ENCODE measurements around the gene OR51M1. TPM values are rescaled to one million over a fixed set of nuclear protein-coding genes. Genes with fewer than 3 reads are reported as not detected.
"Not testable (repeated sequence)": the region's sequence is repeated elsewhere in the genome, so short reads cannot be mapped to it uniquely, and the experiment has no call there.

OR51M1 gene, protein sequence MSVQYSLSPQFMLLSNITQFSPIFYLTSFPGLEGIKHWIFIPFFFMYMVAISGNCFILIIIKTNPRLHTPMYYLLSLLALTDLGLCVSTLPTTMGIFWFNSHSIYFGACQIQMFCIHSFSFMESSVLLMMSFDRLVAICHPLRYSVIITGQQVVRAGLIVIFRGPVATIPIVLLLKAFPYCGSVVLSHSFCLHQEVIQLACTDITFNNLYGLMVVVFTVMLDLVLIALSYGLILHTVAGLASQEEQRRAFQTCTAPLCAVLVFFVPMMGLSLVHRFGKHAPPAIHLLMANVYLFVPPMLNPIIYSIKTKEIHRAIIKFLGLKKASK
- not detected for total RNA-seq

GRCh38 chr11:5383576-5383975 lies at the start of gene OR51M1:
Gene OR51M1 (plus strand): TSS chr11:5383812. CDS start chr11:5389399, 5,587 bp downstream.
- ATAC-seq (no peak), DNase-seq (no peak)
- Histone ChIP-seq H3K4me3 (no peak within 1 kb of the TSS), H3K27ac (no peak within 1 kb of the TSS), H3K27me3 (no peaks in the 10 kb centered on the region), H3K36me3 (replicated peaks in 1 of 2; ENCODE audit: insufficient read depth in 1 of 2, low read depth in 2 of 2) (no peaks in the 10 kb centered on the region), H3K9me3 (no peaks in the 10 kb centered on the region), H3K4me1 (no peaks in the 10 kb centered on the region)
- TF ChIP-seq POLR2A (IDR thresholded peaks at IDR 0.05) (no peak), CTCF (IDR thresholded peaks at IDR 0.05) (no peak)
- intact Hi-C loops (cut with DNase I): no loop called here
- 24 to 64% methylated on average over 1 of the region's 1 CpG for WGBS, 2 donors

DNA sequence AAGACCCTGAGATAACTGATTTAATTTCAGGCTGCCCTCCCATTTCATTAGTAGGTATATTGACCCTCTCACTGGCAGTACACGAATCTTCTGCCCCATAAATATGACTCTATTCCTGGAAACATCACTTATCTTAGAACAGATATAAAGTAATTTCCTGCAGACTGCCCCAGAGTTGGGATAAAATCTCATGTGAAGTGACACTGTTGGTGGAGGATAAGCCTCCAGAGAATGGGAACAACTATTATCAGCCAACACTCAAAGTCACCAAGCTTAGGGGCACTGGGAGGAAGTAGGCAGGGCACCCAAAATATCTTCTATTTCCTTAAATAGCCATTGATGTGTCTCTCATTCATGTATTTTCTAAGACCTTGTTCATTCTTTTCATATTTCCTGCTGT lies 48.4 kb upstream of the OR51M1 start:
- ATAC-seq: no peak
- Histone ChIP-seq H3K4me1 (no peaks in the 10 kb centered on the region), H3K27me3 (no peaks in the 10 kb centered on the region), H3K9me3 (no peaks in the 10 kb centered on the region), H3K4me3 (no peak overlapping the region), H3K36me3 (replicated peaks in 1 of 2; ENCODE audit: insufficient read depth in 1 of 2, low read depth in 2 of 2) (no peaks in the 10 kb centered on the region), H3K27ac (no peak overlapping the region)
- DNase-seq: no peak
- no peak for TF ChIP-seq POLR2A (IDR thresholded peaks at IDR 0.05)
- TF ChIP-seq CTCF (IDR thresholded peaks at IDR 0.05): no peak
- intact Hi-C loops (cut with DNase I): no loop called here
- 29 to 32% methylated on average over 1 of the region's 1 CpG for WGBS, 2 donors

DNA sequence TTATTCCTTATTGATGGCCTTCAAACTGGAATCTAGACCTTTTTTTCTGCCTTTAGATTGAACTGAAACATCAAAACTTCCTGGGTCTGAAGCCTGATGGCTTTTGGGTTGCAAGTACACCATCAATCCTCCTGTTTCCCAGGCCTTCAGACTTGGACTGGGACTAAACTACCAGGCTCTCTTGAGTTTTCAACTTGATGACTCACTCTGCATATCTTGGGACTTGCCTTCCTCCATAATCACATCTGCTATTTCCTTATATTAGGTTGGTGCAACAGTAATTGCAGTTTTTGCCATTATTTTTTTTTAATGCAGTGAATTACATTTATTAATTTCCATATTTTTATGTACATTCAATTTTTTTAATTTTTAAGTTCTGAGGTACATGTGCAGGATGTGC lies 47.3 kb upstream of the OR51M1 start:
- H3K36me3 ChIP-seq (replicated peaks in 1 of 2; ENCODE audit: insufficient read depth in 1 of 2, low read depth in 2 of 2): no peaks in the 10 kb centered on the region
- no peak overlapping the region for H3K27ac ChIP-seq
- no peaks in the 10 kb centered on the region for H3K27me3 ChIP-seq
- no peaks in the 10 kb centered on the region for H3K9me3 ChIP-seq
- ATAC-seq (no peak), DNase-seq (no peak)
- intact Hi-C loops (cut with DNase I): no loop called here
- TF ChIP-seq CTCF (IDR thresholded peaks at IDR 0.05): no peak
- TF ChIP-seq POLR2A (IDR thresholded peaks at IDR 0.05): no peak
- H3K4me3 ChIP-seq: no peak overlapping the region
- H3K4me1 ChIP-seq: no peaks in the 10 kb centered on the region

GRCh38 chr11:5337253-5337652 lies 46.4 kb upstream of the OR51M1 start:
- H3K27me3 ChIP-seq; ATAC-seq; DNase-seq; H3K36me3 ChIP-seq (replicated peaks in 1 of 2; ENCODE audit: insufficient read depth in 1 of 2, low read depth in 2 of 2); H3K9me3 ChIP-seq; H3K4me3 ChIP-seq; H3K27ac ChIP-seq; H3K4me1 ChIP-seq; intact Hi-C loops (cut with DNase I): not testable (repeated sequence)
- 64 to 69% methylated on average over 1 of the region's 1 CpG for WGBS, 2 donors

DNA sequence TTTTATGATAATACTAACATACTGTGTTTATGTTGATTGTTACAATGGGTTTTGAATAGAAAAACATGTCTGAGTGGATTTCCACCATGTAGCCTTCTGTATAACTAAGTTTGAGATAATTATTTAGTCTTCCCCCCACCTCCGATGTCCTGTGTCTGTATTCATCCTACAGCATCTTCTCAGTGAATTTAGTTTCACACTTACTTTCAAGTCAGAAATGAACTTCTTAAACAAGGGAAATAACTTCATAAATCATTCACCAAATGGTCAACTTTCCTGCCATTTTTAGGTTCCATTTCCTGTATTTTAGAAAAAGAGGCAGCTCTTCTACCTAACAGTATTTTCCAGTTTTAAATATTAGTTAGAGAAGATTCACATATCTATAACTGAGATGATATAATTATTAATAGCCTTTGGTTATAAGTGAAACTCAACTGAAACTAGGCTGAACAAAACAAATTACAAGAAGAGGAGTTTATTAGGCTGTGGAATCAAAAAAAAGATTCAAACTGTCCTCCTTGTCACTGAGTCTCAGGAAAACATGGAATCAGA lies 43.8 kb upstream of the OR51M1 start:
- no peak overlapping the region for H3K27ac ChIP-seq
- no peaks in the 10 kb centered on the region for H3K36me3 ChIP-seq (replicated peaks in 1 of 2; ENCODE audit: insufficient read depth in 1 of 2, low read depth in 2 of 2)
- TF ChIP-seq CTCF (IDR thresholded peaks at IDR 0.05) (no peak), POLR2A (IDR thresholded peaks at IDR 0.05) (no peak)
- DNase-seq: no peak
- no peaks in the 10 kb centered on the region for H3K4me1 ChIP-seq
- no peaks in the 10 kb centered on the region for H3K27me3 ChIP-seq
- H3K9me3 ChIP-seq: no peaks in the 10 kb centered on the region
- H3K4me3 ChIP-seq: no peak overlapping the region
- no peak for ATAC-seq
- 80 to 90% methylated on average over 1 of the region's 1 CpG for WGBS, 2 donors
- intact Hi-C loops (cut with DNase I): no loop called here

All from body of pancreas (tissue), 4 donors.